Stimulated activated CD8-positive, alpha-beta memory T cell treated with anti-CD3 and anti-CD28 coated beads, Interleukin-4, amount 100 ng/mL, for 48 hours (primary cell): ENCODE data around the gene TMEM132E.

Experiments used
- DNase-seq: peaks from one replicate; pipeline ENCODE4 v3.0.0-alpha.2; 2020

The TMEM132E gene

DNA sequence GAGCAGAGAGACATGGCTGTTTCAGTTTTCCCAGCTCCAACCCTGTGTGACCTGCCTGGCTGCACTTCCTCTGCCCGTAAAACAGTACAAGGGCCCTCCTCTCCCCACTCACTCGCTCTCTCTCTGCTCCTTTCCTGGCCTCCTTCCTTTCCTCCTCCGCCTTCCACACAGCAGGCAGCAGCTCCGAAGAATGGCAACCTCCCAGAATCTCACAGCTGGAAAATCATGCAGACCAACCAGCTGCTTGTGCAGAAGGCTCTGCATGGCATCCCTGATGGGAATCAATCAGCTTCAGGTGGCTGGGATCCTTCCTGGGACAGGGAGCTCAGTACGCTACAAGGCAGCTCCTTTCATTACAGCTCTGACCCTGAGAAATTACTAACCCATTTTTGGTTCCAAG, 27.4 kb downstream of the TMEM132E start:
- DNase-seq: no peak

DNA sequence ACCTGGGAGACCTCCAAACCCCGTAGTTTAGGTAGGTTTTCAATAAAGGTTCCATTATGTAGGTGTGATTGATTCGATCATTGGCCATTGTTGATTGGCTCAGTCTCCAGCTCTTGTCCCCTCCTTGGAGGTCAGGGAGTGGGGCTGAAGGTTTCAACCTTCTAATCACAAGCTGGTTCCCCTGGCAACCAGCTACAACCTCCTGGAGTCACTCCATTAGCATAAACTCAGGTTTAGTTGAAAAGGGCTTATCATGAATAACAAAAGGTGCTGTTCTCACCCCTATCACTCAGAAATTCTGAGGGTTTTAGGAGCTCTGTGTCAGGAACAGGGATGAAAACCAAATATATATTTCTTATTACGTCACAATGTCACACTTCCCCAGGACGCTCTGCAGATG, 28.5 kb downstream of the TMEM132E start:
- DNase-seq: no peak

DNA sequence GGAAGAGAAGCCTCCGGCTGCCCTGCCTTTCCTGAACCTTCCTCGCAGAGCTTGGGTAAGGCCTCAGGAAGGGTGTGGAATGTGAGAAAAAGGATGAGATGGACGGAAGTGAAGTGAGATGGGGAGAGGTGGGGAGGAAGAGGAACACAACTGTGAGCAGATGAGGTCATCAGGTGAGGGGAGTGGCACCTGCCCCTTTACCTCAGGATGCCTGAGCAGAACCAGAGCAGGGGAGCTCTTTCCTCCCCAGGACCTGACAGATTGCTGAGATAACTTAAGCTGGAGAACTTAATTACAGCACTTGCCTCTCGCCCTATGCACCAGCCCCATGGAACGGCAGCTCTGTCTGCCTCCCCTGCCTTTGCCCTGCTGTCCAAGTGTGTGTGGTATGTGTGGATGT, 29.8 kb downstream of the TMEM132E start:
- DNase-seq: no peak

DNA sequence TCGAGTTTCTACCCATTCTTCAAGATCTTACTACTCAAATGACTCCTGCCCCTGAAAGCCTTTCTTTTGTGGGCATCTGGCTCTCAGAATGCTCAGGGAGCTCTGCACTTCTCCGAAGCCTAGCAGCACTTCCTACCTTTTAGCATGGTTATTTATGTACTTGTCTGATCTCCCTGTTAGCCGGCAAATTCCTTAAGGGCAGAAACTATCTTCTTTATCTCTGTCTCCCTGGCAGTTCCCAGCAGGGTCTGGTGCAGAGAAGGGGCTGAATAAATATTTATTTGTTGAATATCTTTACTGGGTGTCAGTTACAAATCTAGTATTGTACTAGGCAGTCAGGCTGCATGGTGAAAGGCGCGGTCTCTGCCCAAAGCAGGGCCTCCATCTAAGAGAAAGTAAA, 30.7 kb downstream of the TMEM132E start:
- DNase-seq: no peak

DNA sequence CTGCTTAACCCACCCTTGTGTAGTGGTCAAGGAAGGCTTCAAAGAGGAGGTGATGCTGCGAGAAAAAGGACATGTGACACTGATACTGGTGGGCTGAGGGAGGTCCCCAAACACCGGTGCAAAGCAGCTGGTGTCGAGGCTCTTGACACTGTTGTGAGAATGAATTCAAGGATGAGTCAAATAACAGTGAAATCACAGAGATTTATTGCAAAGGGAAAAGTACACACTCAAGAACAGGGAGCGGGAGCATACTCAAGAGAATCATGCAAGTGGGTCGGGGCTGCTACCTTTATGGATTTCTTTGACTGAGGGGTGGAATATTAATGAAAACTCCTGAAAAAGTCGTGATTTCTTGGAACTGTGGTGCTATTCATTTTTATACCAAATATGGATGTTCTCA, 31.1 kb downstream of the TMEM132E start:
- DNase-seq: no peak

DNA sequence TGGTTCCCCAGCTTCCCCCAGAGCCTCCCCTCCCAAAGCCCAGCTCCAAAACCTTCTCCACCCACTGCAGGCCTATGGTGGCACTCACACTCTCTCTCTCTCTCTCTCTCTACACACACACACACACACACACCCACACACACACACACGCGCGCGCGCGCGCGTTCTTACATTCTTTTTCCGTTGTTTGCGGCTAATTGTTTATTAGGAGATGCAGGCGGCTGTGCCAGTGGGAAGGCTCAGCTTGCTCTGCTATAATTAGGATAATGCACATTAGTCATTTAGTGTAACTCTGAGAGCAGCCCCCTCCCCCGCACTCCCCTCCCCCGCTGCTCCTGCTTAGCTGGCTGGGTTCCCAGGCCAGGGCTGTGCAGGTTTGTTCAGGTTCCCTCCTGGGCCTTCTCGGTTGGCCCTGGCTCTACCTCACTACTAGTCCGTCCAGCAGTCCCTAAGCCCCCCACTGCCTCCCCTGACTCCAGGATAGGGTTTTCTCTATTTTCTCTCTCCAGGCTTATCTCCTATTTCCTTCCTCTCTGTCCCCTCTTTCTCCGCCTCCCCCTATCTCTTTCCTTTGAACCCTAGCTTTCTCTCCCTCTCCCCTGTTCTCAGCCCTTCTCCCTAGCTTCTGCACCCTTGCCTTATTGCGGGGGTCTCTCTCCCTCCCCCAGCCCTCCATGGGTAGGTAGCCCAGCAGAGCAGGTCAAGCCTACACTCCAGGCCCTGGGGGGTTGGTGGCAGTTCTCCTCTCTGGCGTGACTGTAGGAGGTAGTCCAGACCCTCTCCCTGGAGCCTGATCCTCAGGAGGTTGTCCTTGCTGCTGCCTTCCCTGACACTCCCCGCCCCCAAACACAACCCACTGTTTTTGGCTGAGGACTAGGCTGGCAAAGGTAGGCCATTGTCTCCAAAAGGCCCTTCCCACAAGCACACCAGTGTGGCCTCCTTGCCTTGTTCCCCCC, 34.0 kb downstream of the TMEM132E start:
- no peak for DNase-seq

DNA sequence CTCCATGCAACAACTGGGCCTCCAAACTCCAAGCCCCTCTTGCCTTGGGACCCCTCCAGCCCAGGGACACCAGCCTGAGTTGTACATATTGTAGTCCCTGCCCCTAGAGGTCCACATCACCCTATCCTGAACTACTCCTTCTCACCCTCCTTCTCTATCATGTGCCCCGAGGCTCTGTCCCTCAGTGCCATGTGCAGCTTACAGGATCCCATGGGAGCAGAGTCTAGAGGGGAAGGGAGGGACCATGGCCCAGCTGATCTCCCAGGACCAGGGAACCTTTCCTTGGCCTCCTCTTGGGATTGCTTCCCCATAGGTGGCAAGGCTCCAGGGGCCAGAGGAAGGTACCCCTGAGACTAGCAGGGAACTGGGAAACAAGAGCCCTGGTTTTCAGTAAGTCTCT, 35.3 kb downstream of the TMEM132E start:
- no peak for DNase-seq

DNA sequence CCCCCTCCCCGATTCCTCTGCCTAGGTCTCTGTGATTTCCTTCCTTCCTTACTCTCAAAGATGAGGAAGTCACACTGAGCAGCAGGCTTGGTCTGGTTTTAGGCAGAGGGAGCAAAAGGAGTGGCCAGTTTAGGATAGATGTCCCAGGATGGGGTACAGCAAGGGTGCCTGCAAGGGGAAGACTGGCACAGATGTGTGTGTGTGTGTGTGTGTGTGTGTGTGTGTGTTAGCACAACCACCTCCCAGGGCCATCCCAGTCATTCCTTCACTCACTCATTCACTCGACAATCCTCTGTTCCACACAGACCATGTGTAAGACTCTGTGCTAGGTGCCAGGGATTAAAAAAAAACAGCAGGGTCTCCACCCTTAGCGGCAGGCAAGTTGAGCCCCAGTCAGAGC, 35.9 kb downstream of the TMEM132E start:
- no peak for DNase-seq

DNA sequence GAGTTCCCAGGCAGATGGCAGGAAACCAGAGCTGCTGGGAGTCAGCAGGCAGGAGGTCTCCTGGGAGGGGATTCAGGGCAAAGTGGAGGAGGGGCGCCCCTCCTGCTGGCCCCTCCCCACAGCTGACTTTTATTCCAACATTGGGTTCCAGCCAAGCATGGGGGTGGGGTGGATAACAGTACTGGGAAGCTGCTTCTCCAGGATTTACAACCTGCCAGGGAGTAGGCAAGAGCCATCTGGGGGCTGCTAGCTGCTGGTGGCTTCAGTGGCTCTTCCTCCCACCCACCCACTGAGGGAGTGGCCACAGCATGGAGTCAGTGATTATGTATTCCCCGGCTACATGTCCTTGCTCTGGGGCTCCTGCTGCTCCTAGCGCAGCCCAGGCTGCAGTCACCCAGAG, 36.8 kb downstream of the TMEM132E start:
- DNase-seq: no peak

DNA sequence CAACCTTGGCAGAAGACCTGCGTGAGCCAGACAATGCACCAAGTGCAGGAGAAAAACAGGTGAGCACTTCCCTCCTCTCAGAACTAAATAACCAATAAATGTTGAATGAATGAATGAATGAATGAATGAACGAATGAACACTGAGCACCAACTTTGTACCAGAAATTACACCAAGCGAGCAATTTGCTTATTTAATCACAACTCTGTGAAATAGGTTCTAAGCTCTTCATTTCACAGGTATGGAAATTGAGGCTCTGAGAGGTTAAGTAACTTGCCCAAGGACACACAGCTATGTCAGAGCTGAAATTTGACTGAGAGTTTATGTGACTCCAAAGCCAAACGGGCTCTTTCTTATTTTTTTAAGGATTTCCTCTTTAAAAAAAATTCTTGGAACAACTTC, 38.0 kb downstream of the TMEM132E start:
- DNase-seq: no peak

DNA sequence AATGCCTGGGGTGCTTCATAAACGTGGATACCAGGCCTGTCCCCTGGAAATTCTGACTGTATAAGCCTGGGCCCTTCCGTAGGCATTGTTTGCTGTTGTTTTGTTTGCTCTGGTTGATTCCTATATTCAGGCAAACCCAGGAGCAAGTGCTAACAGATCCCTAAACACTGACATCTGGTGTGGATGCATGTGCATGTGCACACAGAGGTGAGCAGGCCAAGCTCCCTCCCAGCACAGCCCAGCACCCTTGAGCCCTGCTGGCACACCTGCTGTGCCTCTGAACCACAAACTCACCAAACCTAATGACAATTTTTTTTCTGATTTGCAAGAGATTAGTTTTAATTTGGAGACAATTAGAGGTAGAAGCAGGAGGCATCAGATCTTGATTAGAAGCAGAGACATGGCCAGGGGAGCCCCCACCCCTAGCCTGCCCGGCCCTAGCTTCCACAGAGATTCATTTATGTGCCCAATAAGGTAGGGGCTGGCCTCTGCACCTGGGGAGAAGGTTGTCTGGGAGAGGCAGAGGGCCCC, 40.4 kb downstream of the TMEM132E start:
- DNase-seq: no peak

DNA sequence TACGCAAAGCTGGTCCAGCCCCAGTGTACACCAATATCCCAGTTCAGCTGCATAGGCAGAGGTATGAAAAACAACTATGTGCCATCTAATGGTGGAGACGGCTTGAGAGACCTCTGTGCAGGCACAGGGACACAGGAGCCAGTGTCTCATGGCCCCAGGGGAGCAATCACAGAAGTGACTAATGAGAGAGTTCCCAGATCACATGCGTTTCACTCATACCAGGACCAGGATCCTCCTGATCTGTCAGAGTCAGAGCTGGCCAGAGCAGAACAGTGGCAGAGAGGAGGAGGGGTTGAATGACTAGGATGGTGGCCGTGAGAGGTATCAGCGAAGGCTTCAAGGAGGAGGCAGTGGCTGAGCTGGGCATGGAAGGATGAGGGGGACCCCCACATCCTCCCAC, 41.1 kb downstream of the TMEM132E start:
- DNase-seq: no peak

DNA sequence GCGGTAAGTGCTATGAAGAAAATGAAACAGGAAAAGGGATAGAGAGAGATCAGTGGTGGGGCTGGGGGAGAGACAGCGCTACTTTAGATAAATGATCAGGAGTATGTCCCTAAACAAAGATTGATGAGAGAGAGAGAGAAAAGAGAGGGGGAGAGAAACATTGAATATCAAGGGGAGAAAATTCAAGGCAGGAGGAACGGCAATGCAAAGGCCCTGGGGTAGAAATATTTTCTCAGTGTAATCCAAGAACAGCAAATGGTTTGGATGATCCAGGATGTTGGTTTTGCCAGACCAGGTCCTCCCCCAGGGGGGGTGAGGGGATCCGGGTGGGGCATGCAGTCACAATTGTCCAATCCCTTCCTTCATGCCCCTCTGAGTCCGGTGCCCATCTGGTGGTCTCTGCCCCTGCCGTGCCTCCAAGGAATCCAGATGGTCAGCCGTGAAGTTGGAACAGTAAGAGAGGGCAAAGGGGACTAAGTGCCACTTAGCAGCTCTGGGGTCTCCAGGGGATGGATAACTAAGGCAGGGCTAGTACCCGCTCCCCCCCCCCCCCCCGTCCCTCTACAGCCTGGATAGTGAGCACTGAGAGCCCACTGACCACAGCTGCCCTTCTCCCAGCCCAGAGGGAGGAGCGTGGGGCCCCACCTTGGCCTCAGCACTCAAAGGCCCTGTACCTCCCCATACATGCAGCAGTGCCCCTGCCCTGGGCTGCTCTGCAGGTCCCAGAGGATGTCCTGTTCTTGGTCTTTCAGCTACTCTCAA, 43.7 kb downstream of the TMEM132E start:
- DNase-seq: no peak

DNA sequence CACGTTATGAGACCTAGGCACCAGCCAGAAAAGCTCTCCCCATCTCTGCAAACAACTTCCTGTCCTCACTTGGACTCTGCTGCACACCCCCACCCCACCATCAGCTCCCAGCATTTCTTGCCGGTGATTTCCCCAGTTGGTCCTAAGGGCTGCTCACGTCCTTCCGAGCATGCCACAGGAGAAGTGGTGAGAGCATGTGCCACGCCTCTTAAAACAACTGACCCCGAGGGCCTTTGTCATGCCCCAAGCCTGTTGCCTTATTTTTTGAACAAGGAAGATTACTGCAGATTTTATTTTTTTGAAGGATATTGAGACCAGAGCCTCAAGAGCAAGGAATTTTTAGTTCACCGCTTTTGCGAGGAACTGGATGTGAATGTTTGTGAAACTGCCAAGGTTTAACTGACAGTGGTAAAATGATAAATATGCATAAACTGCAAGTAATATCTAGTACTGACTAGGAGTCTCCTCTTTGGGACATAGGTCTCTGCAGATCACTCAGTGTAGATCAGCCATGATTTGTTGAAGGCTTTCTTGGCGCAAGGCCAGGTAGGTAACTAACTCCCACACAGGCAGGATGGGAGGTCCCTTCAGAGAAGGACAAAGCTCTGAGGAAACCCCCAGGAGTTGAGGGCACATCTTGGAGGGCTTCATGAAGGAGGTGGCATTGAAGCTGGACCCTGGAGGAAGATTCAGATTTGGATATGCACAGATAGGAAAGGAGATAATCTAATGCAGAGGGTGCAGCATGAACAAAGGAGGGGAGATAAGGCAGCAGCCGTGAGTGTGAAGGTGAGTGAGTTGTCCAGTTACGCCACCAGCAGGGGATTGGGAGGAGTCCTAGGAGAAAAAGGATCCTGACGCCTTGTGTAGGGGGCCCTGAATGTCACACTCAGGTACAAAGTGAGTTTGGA, 44.7 kb downstream of the TMEM132E start:
- DNase-seq: no peak

DNA sequence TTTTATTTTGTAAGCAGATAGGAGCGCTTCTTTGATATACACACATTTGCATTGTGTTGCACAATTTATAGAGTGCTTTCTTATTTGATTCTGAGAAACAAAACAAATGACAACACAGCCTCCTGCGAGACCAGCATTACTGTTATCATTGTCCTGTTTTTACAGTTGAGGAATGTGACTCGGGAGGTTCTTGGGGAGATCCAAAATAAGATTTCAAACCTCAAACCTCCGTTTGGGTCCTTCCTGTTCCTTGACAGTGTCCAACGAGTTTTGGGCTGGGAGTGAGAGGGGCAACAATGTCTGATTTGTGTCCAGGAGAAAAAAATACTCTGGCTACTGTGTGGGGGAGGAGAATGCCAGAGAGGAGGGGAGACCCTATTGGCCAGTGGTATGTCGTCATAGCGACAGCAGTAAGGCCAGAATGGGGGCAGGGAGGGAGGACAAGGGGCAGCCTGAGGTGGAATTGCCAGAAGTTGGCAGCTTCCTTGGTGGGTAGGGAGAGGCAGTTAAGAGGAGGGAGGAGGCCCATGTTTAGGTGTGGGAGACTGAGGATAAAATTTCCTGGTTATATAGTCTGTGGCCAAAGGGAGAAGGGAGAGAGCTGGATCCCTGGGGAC, 45.5 kb downstream of the TMEM132E start:
- no peak for DNase-seq

DNA sequence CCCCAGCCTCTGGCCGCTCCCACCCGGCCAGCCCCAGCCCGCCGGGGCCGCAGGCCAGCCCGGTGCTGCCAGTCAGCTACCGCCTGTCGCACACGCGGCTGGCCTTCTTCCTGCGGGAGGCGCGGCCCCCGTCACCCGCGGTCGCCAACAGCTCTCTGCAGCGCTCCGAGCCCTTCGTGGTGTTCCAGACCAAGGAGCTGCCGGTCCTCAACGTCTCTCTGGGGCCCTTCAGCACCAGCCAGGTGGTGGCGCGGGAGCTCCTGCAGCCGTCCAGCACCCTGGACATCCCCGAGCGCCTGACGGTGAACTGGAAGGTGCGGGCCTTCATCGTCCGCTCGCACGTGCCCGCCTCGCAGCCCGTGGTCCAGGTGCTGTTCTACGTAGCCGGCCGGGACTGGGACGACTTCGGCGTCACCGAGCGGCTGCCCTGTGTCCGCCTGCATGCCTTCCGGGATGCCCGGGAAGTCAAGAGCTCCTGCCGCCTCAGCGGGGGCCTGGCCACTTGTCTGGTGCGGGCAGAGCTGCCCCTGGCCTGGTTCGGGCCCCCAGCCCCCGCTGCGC, 46.8 kb downstream of the TMEM132E start:
- DNase-seq: no peak

DNA sequence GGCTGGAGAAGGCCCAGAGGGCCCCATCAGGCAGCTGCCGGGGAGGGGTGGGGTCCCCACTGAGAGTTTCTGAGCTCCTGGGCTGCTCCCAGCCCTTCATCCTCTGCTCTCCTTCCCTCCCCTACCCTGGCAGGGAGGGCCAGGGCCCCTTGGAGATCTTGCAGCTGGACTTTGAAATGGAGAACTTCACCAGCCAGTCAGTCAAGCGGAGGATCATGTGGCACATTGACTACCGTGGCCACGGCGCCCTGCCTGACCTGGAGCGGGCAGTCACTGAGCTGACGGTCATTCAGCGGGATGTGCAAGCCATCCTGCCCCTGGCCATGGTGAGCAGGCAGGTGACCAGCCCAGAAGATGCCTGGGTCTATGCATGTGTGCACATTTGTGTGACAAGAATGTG, 49.5 kb downstream of the TMEM132E start:
- no peak for DNase-seq

DNA sequence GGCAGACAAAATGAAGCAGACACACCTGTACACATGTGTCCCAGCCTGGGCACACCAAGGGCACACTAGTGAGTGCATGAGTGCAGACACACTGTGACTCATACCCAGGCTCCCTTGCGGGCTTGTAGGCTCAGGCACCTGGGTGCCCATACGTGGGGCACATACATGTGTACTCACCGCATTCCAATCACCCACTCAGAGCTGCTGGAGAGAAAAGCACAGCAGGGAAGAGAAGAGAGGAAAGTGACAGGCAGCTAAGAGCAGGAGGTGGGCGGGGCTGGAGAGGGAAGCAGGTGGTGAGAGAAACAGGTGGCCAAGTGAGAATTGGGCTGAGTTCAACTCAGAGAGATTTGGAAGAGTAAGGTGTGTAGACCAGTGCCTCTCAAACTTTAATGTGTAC, 54.0 kb downstream of the TMEM132E start:
- no peak for DNase-seq

DNA sequence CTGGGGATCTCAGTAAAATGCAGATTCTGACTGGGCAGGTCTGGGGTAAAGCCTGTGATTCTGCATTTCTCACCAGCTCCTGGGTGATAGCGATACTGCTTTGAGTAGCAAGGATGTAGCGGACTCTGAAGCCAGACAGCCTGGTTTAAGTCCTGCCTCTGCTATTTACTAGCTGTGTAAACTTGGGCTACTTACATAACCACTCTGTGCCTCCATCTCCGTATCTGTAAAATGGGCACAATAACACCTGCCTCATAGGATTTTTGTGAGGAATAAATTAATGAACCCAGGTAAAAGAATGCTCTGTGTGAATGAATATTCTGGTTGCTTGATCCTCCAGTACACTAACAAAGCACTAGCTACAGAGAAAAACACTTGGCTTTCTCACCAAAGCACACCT, 54.4 kb downstream of the TMEM132E start:
- DNase-seq: no peak

DNA sequence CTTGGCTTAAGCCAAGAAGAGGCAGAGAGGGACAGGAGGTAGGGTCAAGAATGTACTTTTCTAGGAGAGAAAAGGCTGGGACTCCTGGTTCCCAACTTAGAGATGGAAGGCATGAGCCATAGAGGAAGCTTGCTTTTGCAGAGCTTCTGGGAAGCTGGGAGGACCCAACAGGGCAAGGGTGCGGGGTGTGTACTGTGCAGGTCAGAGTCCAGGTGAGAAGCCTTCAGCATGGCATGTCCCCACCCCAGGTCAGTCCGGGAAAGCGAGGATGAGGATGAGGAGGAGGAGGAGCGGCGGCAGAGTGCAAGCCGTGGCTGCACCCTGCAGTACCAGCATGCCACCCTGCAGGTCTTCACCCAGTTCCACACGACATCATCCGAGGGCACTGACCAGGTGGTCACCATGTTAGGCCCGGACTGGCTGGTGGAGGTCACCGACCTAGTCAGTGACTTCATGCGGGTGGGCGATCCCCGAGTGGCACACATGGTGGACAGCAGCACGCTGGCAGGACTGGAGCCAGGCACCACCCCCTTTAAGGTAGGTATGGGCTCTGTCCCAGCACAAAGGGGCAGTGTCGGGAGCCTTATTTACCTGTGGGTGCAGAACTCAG, 55.3 kb downstream of the TMEM132E start:
- no peak for DNase-seq

DNA sequence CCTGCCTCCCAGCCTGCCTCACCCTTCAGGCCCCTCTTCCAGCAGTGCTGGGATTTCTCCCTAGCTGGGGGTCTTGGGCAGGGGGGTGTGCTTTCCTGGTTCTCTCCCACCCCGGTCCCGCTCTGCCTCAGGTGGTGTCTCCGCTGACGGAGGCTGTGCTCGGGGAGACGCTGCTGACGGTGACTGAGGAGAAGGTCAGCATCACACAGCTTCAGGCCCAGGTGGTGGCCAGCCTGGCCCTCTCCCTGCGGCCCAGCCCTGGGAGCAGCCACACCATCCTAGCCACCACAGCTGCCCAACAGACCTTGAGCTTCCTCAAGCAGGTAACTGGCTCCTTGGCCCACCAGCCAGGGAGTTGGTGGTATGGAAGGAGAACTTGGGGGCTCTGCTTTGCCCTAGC, 56.5 kb downstream of the TMEM132E start:
- DNase-seq: no peak
